Measurements from ENCODE around the gene HOXA13. TPM values are rescaled to one million over a fixed set of nuclear protein-coding genes. Genes with fewer than 3 reads are reported as not detected.

Gene HOXA13
- total and polyA plus RNA-seq, 4 donors: not detected

GRCh38 chr7:27198138-27198841, 1.6 kb downstream of the HOXA13 start:
- TF ChIP-seq CTCF (IDR thresholded peaks at IDR 0.05; ENCODE audit: control extremely low read depth, extremely low read depth): no peak
- H3K9ac ChIP-seq (ENCODE audit: insufficient read depth in 1 of 2, low read length in 2 of 2): no peak overlapping the region
- peaks cover 0 to 12% (median 0%) of the 10 kb centered on the region in 4 donors for H3K9me3 ChIP-seq (ENCODE audit: control insufficient read depth in 4 of 4, insufficient read depth in 3 of 4, low read length in 3 of 4)
- H3K27ac ChIP-seq (ENCODE audit: low read depth in 1 of 2, low read length in 1 of 2): no peak overlapping the region
- H3K27me3 ChIP-seq (ENCODE audit: control insufficient read depth in 3 of 3, insufficient read depth in 3 of 3, low read length in 2 of 3): peaks cover 0 to 90% (median 90%) of the 10 kb centered on the region in 3 donors
- H3K4me3 ChIP-seq: no peak overlapping the region
- ATAC-seq (ENCODE audit: insufficient read depth, low FRiP score) (no peak), DNase-seq (peak in 1 of 3 donors; percentile 42)
- no peaks in the 10 kb centered on the region for H3K36me3 ChIP-seq (ENCODE audit: control insufficient read depth in 4 of 4, insufficient read depth in 4 of 4, low read length in 4 of 4)
- peaks cover 0 to 27% (median 5%) of the 10 kb centered on the region in 5 donors for H3K4me1 ChIP-seq (ENCODE audit: control insufficient read depth in 5 of 5, insufficient read depth in 5 of 5, low read length in 5 of 5)
- WGBS, 2 donors: 8 to 12% methylated on average over 29 of the region's 29 CpGs

- Histone ChIP-seq H3K9me3 (ENCODE audit: control insufficient read depth in 4 of 4, insufficient read depth in 3 of 4, low read length in 3 of 4) (peaks cover 0 to 12% (median 0%) of the 10 kb centered on the region in 4 donors), H3K4me1 (ENCODE audit: control insufficient read depth in 5 of 5, insufficient read depth in 5 of 5, low read length in 5 of 5) (peaks cover 0 to 34% (median 7%) of the 10 kb centered on the region in 5 donors), H3K27me3 (ENCODE audit: control insufficient read depth in 3 of 3, insufficient read depth in 3 of 3, low read length in 2 of 3) (peaks cover 0 to 88% (median 86%) of the 10 kb centered on the region in 3 donors), H3K27ac (ENCODE audit: low read depth in 1 of 2, low read length in 1 of 2) (no peak overlapping the region), H3K36me3 (ENCODE audit: control insufficient read depth in 4 of 4, insufficient read depth in 4 of 4, low read length in 4 of 4) (no peaks in the 10 kb centered on the region), H3K9ac (ENCODE audit: insufficient read depth in 1 of 2, low read length in 2 of 2) (no peak overlapping the region), H3K4me3 (no peak overlapping the region)
- ATAC-seq (ENCODE audit: insufficient read depth, low FRiP score): no peak
- DNase-seq: peak in 2 of 3 donors; percentile 10 to 55
- 20 to 21% methylated on average over 18 of the region's 18 CpGs for WGBS, 2 donors
- TF ChIP-seq CTCF (IDR thresholded peaks at IDR 0.05; ENCODE audit: control extremely low read depth, extremely low read depth): no peak
Observed at GRCh38 chr7:27197137-27198042, 2.5 kb downstream of the HOXA13 start.

DNA sequence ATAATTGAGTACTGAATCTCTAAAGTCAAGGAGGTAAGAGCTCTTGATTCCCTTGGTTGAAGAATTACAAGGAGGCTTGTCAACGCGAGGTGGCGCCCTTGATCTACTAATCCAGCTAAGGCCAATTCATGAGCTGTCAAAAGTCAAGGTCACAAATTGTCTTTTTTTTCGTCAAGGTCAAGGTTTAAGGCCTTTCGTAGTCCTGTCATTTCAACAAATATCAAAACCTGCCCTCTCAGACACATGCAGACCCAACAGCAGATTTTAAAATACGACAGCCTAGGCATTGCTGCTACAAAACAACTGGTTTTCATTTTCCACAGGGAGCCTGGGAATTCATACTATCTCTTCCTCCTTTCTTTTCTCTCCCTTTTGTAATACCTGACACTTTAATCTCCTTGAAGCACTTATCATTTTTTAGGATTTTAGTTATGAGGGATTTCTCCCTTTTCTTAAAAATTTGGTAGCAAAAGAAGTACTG, 3.6 kb downstream of the HOXA13 start:
- peak; percentile 48 for TF ChIP-seq CTCF (IDR thresholded peaks at IDR 0.05; ENCODE audit: control extremely low read depth, extremely low read depth)
- WGBS, 2 donors: 1 to 2% methylated on average over 6 of the region's 6 CpGs
- H3K27me3 ChIP-seq (ENCODE audit: control insufficient read depth in 3 of 3, insufficient read depth in 3 of 3, low read length in 2 of 3): peaks cover 3 to 88% (median 85%) of the 10 kb centered on the region in 3 donors

More for the DNA sequence above, 3.6 kb downstream of the HOXA13 start:
- DNase-seq (peak; percentile 83 to 87 (median 86)), ATAC-seq (ENCODE audit: insufficient read depth, low FRiP score) (no peak)
- peaks cover 0 to 37% (median 7%) of the 10 kb centered on the region in 5 donors for H3K4me1 ChIP-seq (ENCODE audit: control insufficient read depth in 5 of 5, insufficient read depth in 5 of 5, low read length in 5 of 5)
- peaks cover 0 to 9% (median 0%) of the 10 kb centered on the region in 4 donors for H3K9me3 ChIP-seq (ENCODE audit: control insufficient read depth in 4 of 4, insufficient read depth in 3 of 4, low read length in 3 of 4)
- no peak overlapping the region for H3K4me3 ChIP-seq
- no peaks in the 10 kb centered on the region for H3K36me3 ChIP-seq (ENCODE audit: control insufficient read depth in 4 of 4, insufficient read depth in 4 of 4, low read length in 4 of 4)
- H3K27ac ChIP-seq (ENCODE audit: low read depth in 1 of 2, low read length in 1 of 2): no peak overlapping the region
- no peak overlapping the region for H3K9ac ChIP-seq (ENCODE audit: insufficient read depth in 1 of 2, low read length in 2 of 2)

Data from lung (tissue), 12 donors.